Measurements from ENCODE around the gene HELZ.

- no peak for TF ChIP-seq CTCF (IDR thresholded peaks at IDR 0.05)
- no peak for TF ChIP-seq POLR2A (IDR thresholded peaks at IDR 0.05)
Observed at GRCh38 chr17:67289181-67289876, 44.3 kb upstream of the HELZ start.
